GM18508 (cell line): ENCODE measurements around the gene SHISA6.

Source experiments
- ATAC-seq: cut with Tn5 transposase; IDR thresholded peaks from one replicate; pipeline ENCODE4 v1.9.1; 2021; ENCODE audit warnings: moderate number of reproducible peaks; ENCODE audit not compliant: insufficient read depth, unreplicated experiment

SHISA6 gene

GRCh38 chr17:11264183-11264871, 23.3 kb downstream of the SHISA6 start:
- ATAC-seq, result no peak

GRCh38 chr17:11267999-11268575, 27.1 kb downstream of the SHISA6 start:
- ATAC-seq, result no peak

- ATAC-seq, result no peak
These were observed 28.2 kb downstream of the SHISA6 start for GRCh38 chr17:11269210-11269609.

- no peak for ATAC-seq
These were observed 31.2 kb downstream of the SHISA6 start for GRCh38 chr17:11272191-11272590.

- ATAC-seq, result no peak
These were observed 32.6 kb downstream of the SHISA6 start for GRCh38 chr17:11273596-11273995.

- ATAC-seq, result no peak
These were observed 33.1 kb downstream of the SHISA6 start for GRCh38 chr17:11274106-11274505.

GRCh38 chr17:11276486-11276885, 35.5 kb downstream of the SHISA6 start:
- no peak for ATAC-seq

- ATAC-seq, result no peak
These were observed 37.4 kb downstream of the SHISA6 start for GRCh38 chr17:11278186-11278991.

- ATAC-seq, result no peak
These were observed 37.9 kb downstream of the SHISA6 start for GRCh38 chr17:11278992-11279270.

- no peak for ATAC-seq
These were observed 38.8 kb downstream of the SHISA6 start for GRCh38 chr17:11279776-11280344.

- ATAC-seq, result no peak
These were observed 41.6 kb downstream of the SHISA6 start for GRCh38 chr17:11282586-11282985.

GRCh38 chr17:11284811-11285210, 43.8 kb downstream of the SHISA6 start:
- no peak for ATAC-seq

GRCh38 chr17:11285946-11286345, 44.9 kb downstream of the SHISA6 start:
- no peak for ATAC-seq

- no peak for ATAC-seq
These were observed 46.8 kb downstream of the SHISA6 start for GRCh38 chr17:11287791-11288190.

GRCh38 chr17:11290814-11291213, 49.8 kb downstream of the SHISA6 start:
- no peak for ATAC-seq

- no peak for ATAC-seq
These were observed 51.5 kb downstream of the SHISA6 start for GRCh38 chr17:11292491-11292890.

GRCh38 chr17:11293480-11293879, 52.5 kb downstream of the SHISA6 start:
- ATAC-seq, result no peak

- no peak for ATAC-seq
These were observed 53.8 kb downstream of the SHISA6 start for GRCh38 chr17:11294826-11295225.

- ATAC-seq, result no peak
These were observed 56.0 kb downstream of the SHISA6 start for GRCh38 chr17:11296994-11297393.

GRCh38 chr17:11298401-11298800, 57.4 kb downstream of the SHISA6 start:
- ATAC-seq, result no peak

GRCh38 chr17:11300201-11300600, 59.2 kb downstream of the SHISA6 start:
- ATAC-seq, result no peak
